ENCODE results near the gene TSC2.
"Not testable (repeated sequence)": the region's sequence is repeated elsewhere in the genome, so short reads cannot be mapped to it uniquely, and the experiment has no call there.

TSC2 gene

GRCh38 chr16:2030036-2030435 lies 17.7 kb upstream of the TSC2 start:
- in situ Hi-C loops (cut with MboI; ENCODE audit: low sequenced_read_pairs), result no loop called here

- in situ Hi-C loops (cut with MboI; ENCODE audit: low sequenced_read_pairs), result no loop called here
These were observed 16.7 kb upstream of the TSC2 start for GRCh38 chr16:2031081-2031577.

GRCh38 chr16:2032285-2033056 lies 15.3 kb upstream of the TSC2 start:
- in situ Hi-C loops (cut with MboI; ENCODE audit: low sequenced_read_pairs), result no loop called here

- in situ Hi-C loops (cut with MboI; ENCODE audit: low sequenced_read_pairs), result no loop called here
These were observed 14.5 kb upstream of the TSC2 start for GRCh38 chr16:2033057-2033908.

- in situ Hi-C loops (cut with MboI; ENCODE audit: low sequenced_read_pairs), result not testable (repeated sequence)
These were observed 13.7 kb upstream of the TSC2 start for GRCh38 chr16:2033909-2034695.

GRCh38 chr16:2034696-2035430 lies 12.9 kb upstream of the TSC2 start:
- in situ Hi-C loops (cut with MboI; ENCODE audit: low sequenced_read_pairs), result no loop called here

- in situ Hi-C loops (cut with MboI; ENCODE audit: low sequenced_read_pairs), result no loop called here
These were observed 12.2 kb upstream of the TSC2 start for GRCh38 chr16:2035431-2036199.

GRCh38 chr16:2036200-2036966 lies 11.4 kb upstream of the TSC2 start:
- in situ Hi-C loops (cut with MboI; ENCODE audit: low sequenced_read_pairs), result no loop called here

GRCh38 chr16:2037115-2037514 lies 10.7 kb upstream of the TSC2 start:
- in situ Hi-C loops (cut with MboI; ENCODE audit: low sequenced_read_pairs), result no loop called here

GRCh38 chr16:2037647-2038381 lies 10.0 kb upstream of the TSC2 start:
- in situ Hi-C loops (cut with MboI; ENCODE audit: low sequenced_read_pairs), result no loop called here

- in situ Hi-C loops (cut with MboI; ENCODE audit: low sequenced_read_pairs), result no loop called here
These were observed 9.2 kb upstream of the TSC2 start for GRCh38 chr16:2038382-2039231.

GRCh38 chr16:2039274-2040031 lies 8.3 kb upstream of the TSC2 start:
- in situ Hi-C loops (cut with MboI; ENCODE audit: low sequenced_read_pairs), result no loop called here

- in situ Hi-C loops (cut with MboI; ENCODE audit: low sequenced_read_pairs), result no loop called here
These were observed 7.6 kb upstream of the TSC2 start for GRCh38 chr16:2040041-2040786.

GRCh38 chr16:2040787-2041522 lies 6.8 kb upstream of the TSC2 start:
- in situ Hi-C loops (cut with MboI; ENCODE audit: low sequenced_read_pairs), result no loop called here
